Adipocyte (in vitro differentiated cells): ENCODE data around the gene SRP9.

Source experiments
- DNase-seq: peaks from one replicate; pipeline ENCODE4 v3.0.0-alpha.2; 2015; ENCODE audit warnings: low read depth
- H3K27me3 ChIP-seq: replicated peaks from 2 replicates; pipeline ENCODE4 v1.7.0; 2013; ENCODE audit warnings: mild to moderate bottlenecking, low read length, moderate library complexity; ENCODE audit not compliant: control insufficient read depth, insufficient read depth
- H3K36me3 ChIP-seq: 2 replicates; pipeline ENCODE4 v1.7.0; 2013; ENCODE audit warnings: low read length, mild to moderate bottlenecking, moderate library complexity; ENCODE audit not compliant: control insufficient read depth, insufficient read depth, severe bottlenecking
- H3K4me1 ChIP-seq: 2 replicates; pipeline ENCODE4 v1.7.0; 2013; ENCODE audit warnings: mild to moderate bottlenecking, low read length, moderate library complexity; ENCODE audit not compliant: control insufficient read depth, insufficient read depth
- H3K4me3 ChIP-seq: 2 replicates; pipeline ENCODE4 v1.7.0; 2013; ENCODE audit warnings: mild to moderate bottlenecking, low read length, moderate library complexity
- H3K9ac ChIP-seq: 2 replicates; pipeline ENCODE4 v1.7.0; 2013; ENCODE audit warnings: mild to moderate bottlenecking, low read length, moderate library complexity
- H3K9me3 ChIP-seq: 2 replicates; pipeline ENCODE4 v1.7.0; 2013; ENCODE audit warnings: mild to moderate bottlenecking, low read length, moderate library complexity; ENCODE audit not compliant: control insufficient read depth

The SRP9 gene

DNA sequence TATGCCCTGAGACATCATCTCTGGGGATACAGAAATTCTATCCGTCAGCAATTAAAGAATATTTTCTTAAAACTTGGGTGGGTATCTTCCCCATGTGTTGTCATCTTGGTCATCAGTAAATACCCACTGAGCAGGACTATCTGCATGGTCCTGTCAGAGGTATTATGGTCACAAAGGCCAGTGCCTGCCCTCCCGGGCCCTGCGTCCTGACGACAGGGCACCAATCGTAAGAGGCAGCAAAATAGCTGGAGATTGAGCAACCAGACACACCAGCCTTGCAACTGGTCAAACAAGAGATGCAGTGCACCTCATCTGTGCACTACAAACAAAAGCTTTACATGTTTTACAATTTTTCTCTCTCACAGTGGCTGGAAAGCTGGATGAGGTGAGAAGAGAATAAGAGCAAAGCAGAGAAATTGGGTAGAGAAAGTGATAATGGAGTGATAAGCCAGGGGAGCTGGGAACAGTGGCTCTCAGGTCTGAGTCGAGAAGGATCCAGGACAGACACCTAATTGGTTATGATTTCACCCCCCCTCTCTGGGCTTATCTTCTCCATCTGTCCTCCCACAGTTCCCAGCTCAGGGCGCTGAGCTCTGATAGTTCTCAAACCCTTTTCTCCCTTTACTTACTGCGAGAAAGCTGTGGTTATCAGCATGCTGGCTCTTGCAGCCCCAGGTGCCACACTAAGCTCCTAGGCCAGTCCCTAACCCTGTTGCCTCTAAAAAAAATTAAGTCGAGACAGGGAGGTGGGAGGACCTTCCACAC is 8.8 kb upstream of the SRP9 start:
- DNase-seq: no peak
- no peak overlapping the region for H3K4me3 ChIP-seq
- H3K4me1 ChIP-seq: peaks cover 47% of the 10 kb centered on the region
- H3K9me3 ChIP-seq: no peaks in the 10 kb centered on the region
- no peaks in the 10 kb centered on the region for H3K36me3 ChIP-seq
- H3K27me3 ChIP-seq: no peaks in the 10 kb centered on the region
- H3K9ac ChIP-seq: no peak overlapping the region

- DNase-seq: peak; percentile 33
- peaks cover 39% of the 10 kb centered on the region for H3K4me1 ChIP-seq
- no peak overlapping the region for H3K9ac ChIP-seq
- no peaks in the 10 kb centered on the region for H3K9me3 ChIP-seq
- no peaks in the 10 kb centered on the region for H3K27me3 ChIP-seq
- H3K36me3 ChIP-seq: no peaks in the 10 kb centered on the region
- H3K4me3 ChIP-seq: no peak overlapping the region
These were observed 7.9 kb upstream of the SRP9 start for GRCh38 chr1:225769687-225770086.

DNA sequence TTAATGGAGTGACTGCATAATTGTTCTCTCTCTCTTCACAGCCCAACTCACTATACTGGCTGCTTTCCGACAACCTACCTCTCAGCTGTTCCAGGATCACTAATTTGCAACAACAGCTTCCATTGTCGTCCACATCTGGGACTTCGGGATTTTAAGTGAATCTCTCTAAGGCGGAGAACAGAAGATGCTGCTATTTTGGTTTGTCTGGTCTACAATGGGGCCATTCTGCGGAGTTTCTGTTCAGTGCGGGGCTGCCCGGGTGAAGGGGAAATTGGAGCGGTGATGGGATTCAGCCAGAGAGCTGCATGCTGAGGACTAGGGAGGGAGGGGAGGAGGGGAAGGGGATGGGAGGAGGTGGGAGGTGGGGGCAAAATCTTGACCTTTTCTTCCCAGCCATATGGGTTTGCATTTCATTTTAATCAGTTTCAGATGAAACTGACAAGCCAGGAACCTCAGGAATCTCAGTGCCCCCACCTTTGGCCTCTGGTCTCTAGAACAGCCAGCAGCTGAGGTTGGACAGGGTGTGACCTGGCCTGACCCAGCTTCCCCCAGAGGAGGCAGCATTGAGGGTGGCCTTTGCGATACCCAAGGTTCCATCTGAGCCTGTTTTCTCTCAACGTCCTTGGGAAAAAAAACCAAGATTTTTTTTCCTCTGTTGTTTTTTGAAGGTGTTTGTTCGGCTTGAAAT is 6.9 kb upstream of the SRP9 start:
- Histone ChIP-seq H3K27me3 (no peaks in the 10 kb centered on the region), H3K9me3 (no peaks in the 10 kb centered on the region), H3K4me3 (no peak overlapping the region), H3K36me3 (no peaks in the 10 kb centered on the region), H3K4me1 (peaks cover 39% of the 10 kb centered on the region), H3K9ac (no peak overlapping the region)
- no peak for DNase-seq

- H3K36me3 ChIP-seq: no peaks in the 10 kb centered on the region
- no peak for DNase-seq
- H3K4me1 ChIP-seq: peaks cover 35% of the 10 kb centered on the region
- H3K4me3 ChIP-seq: no peak overlapping the region
- H3K9me3 ChIP-seq: no peaks in the 10 kb centered on the region
- H3K27me3 ChIP-seq: no peaks in the 10 kb centered on the region
- H3K9ac ChIP-seq: peak overlapping the region; percentile 24
These were observed 5.8 kb upstream of the SRP9 start for GRCh38 chr1:225771661-225772322.

DNA sequence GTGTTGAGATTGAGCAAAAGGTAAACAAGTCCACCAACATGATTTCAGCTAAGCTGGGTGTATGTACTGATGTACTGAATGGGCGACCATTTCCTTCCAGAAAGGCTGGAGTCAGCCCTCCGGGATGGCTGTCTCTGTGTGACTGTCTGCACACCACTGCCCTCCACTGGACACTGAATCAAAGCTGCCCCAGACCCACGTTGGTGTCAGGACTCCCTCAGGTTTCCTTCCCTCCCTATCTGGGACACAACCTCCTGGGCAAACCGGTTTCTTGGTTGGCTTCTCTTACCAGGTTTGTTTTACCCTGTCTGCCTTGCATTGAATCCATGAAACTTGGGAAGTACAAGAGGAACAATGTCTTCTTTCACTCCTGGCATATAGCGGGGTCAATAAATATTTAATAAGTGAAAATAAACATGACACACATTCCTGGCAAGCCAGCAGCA is 5.3 kb upstream of the SRP9 start:
- Histone ChIP-seq H3K36me3 (no peaks in the 10 kb centered on the region), H3K27me3 (no peaks in the 10 kb centered on the region), H3K9ac (peak overlapping the region; percentile 24), H3K9me3 (no peaks in the 10 kb centered on the region), H3K4me1 (peaks cover 35% of the 10 kb centered on the region), H3K4me3 (no peak overlapping the region)
- peak; percentile 97 for DNase-seq

- Histone ChIP-seq H3K4me1 (peaks cover 30% of the 10 kb centered on the region), H3K9me3 (no peaks in the 10 kb centered on the region), H3K9ac (no peak overlapping the region), H3K4me3 (no peak overlapping the region), H3K27me3 (no peaks in the 10 kb centered on the region), H3K36me3 (no peaks in the 10 kb centered on the region)
- no peak for DNase-seq
These were observed 4.8 kb upstream of the SRP9 start for GRCh38 chr1:225772848-225773247.

DNA sequence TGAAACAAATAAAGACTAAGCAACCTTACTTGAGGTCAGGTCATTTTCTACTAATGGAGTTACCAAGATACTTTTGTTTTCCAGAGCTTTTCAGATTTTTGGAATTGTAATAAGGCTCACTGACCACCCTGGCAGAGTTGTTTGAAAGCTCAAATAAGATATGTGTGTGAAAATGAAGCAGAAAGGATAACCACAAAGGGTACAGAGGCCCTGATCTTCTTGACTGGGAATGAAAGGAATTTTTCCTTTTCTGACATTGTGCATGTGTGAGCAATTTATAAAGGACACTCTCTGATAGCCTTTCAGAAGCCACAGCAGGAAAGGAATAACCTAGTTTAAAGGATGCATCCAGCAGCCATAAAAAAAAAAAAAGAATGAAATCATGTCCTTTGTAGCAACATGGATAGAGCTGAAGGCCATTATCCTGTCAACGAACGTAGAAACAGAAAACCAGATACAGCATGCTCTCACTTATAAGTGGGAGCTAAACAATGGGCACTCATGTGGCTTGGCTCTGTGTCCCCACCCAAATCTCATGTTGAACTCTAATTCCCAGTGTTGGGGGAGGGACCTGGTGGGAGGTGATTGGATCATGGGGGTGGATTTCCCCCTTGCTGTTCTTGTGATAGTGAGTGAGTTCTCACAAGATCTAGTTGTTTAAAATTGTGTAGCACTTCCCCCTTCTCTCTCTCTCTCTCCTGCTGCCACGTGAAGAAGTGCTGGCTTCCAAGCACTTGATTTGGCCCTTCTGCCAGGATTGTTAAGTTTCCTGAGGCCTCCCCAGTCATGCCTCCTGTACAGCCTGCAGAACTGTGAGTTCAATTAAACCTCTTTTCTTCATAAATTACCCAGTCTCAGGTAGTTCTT is 3.1 kb upstream of the SRP9 start:
- DNase-seq: no peak
- no peak overlapping the region for H3K4me3 ChIP-seq
- no peaks in the 10 kb centered on the region for H3K36me3 ChIP-seq
- no peak overlapping the region for H3K9ac ChIP-seq
- peaks cover 34% of the 10 kb centered on the region for H3K4me1 ChIP-seq
- H3K9me3 ChIP-seq: no peaks in the 10 kb centered on the region
- H3K27me3 ChIP-seq: no peaks in the 10 kb centered on the region

- peaks cover 41% of the 10 kb centered on the region for H3K4me1 ChIP-seq
- peak overlapping the region; percentile 96 for H3K9ac ChIP-seq
- no peaks in the 10 kb centered on the region for H3K9me3 ChIP-seq
- H3K27me3 ChIP-seq: no peaks in the 10 kb centered on the region
- DNase-seq: no peak
- H3K4me3 ChIP-seq: no peak overlapping the region
- no peaks in the 10 kb centered on the region for H3K36me3 ChIP-seq
These were observed 1.3 kb upstream of the SRP9 start for GRCh38 chr1:225776294-225776693.

- Histone ChIP-seq H3K4me1 (peaks cover 36% of the 10 kb centered on the region), H3K9ac (peak overlapping the region; percentile 96), H3K36me3 (no peaks in the 10 kb centered on the region), H3K9me3 (no peaks in the 10 kb centered on the region), H3K4me3 (peak overlapping the region; percentile 94), H3K27me3 (no peaks in the 10 kb centered on the region)
- DNase-seq: peak; percentile 19
These were observed 506 bp upstream of the SRP9 start for GRCh38 chr1:225777058-225777582.

DNA sequence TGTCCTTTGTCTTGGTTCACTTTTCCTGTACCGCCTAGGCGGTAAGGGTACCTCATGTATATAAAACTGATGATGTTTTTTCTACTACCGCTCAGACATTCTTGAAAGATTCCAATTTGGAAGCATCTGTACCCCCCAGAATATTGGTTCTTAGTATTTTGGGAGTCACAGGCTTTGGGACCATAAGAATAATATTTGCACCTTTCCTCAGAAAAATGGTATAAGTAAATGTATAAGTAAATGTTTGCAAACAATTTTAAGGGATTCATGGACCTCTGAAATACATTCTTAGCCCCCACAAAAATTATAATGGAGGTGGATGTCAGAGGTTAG is 677 bp downstream of the SRP9 start:
- no peaks in the 10 kb centered on the region for H3K27me3 ChIP-seq
- H3K36me3 ChIP-seq: no peaks in the 10 kb centered on the region
- DNase-seq: no peak
- H3K9me3 ChIP-seq: no peaks in the 10 kb centered on the region
- H3K9ac ChIP-seq: peak overlapping the region; percentile 96
- H3K4me1 ChIP-seq: peaks cover 35% of the 10 kb centered on the region
- H3K4me3 ChIP-seq: peak overlapping the region; percentile 94
